HepG2 (cell line): ENCODE data around the gene MCMBP. TPM values are rescaled to one million over a fixed set of nuclear protein-coding genes. Genes with fewer than 3 reads are reported as not detected.

Source experiments
- ATAC-seq: fragments of 200-7000 bp; cut with Tn5 transposase; 3 replicates; pipeline ENCODE4 v1.9.1; 2020; ENCODE audit warnings: mild to moderate bottlenecking, moderate library complexity
- BruUV-seq: library from RNA; stranded (reverse); fragments of 400-500 nt; replicated peaks from 2 replicates; lab custom pipeline; 2021; lab: Mats Ljungman, UMichigan
- CTCF ChIA-PET: fragments of 300-600 bp; formaldehyde crosslinking; extraction: SDS; loops from one replicate; lab custom pipeline; 2021; ENCODE audit warnings: low total read pairs, inconsistent platforms, low intra/inter-chr PET ratio; lab: Yijun Ruan, JAX
- POLR2A ChIA-PET: fragments of 350-600 bp; sonication (Branson Sonifier 250); formaldehyde crosslinking; loops from one replicate; lab custom pipeline; 2020; ENCODE audit warnings: antibody characterized with exemption, inconsistent platforms; lab: Yijun Ruan, JAX
- DNase-seq: peaks from one replicate; pipeline ENCODE4 v3.0.0-alpha.2; 2015; ENCODE audit warnings: low spot score
- FAIRE-seq: peaks from 3 replicates; lab custom pipeline; 2011; peaks lifted over from hg19 to GRCh38; lab: Jason Lieb, UNC
- H2AFZ ChIP-seq: one replicate; pipeline ENCODE4 v1.6.1; 2011; ENCODE audit warnings: low read length, inconsistent platforms
- H3K27ac ChIP-seq: fragments of 300-600 bp; 3 replicates; pipeline ENCODE4 v1.8.0; 2011; ENCODE audit warnings: mixed run types, mild to moderate bottlenecking, mixed read lengths, low read length, inconsistent platforms; ENCODE audit not compliant: insufficient read depth; ENCODE audit errors: extremely low read length
- H3K27me3 ChIP-seq, 2 experiments: fragments of 200-600 bp in 1 of 2; 2 replicates in 1 of 2; 3 replicates in 1 of 2; pipeline versions ENCODE4 v1.6.0 to v1.8.0; 2011; ENCODE audit warnings: low read length in 2 of 2, mild to moderate bottlenecking in 2 of 2, moderate library complexity in 2 of 2, inconsistent platforms in 1 of 2; ENCODE audit not compliant: insufficient read depth in 2 of 2, control insufficient read depth in 1 of 2
- H3K36me3 ChIP-seq, 2 experiments: fragments of 200-600 bp in 1 of 2; replicated peaks in 1 of 2; 2 replicates in 1 of 2; 3 replicates in 1 of 2; pipeline versions ENCODE4 v1.5.1 to v1.8.0; 2011; ENCODE audit warnings: low read length in 2 of 2, inconsistent platforms in 1 of 2; ENCODE audit not compliant: insufficient read depth in 2 of 2, control insufficient read depth in 1 of 2
- H3K4me1 ChIP-seq: 2 replicates; pipeline ENCODE4 v1.5.1; 2012; ENCODE audit warnings: low read length, inconsistent platforms; ENCODE audit not compliant: insufficient read depth
- H3K4me2 ChIP-seq: 2 replicates; pipeline ENCODE4 v1.6.0; 2011; ENCODE audit warnings: low read depth, low read length, inconsistent platforms
- H3K4me3 ChIP-seq, 3 experiments: fragments of 200-600 bp in 1 of 3; sonication (generic), shearing (Covaris generic) in 1 of 3; replicated peaks in 1 of 3; 2 replicates each; pipeline ENCODE4 v1.5.1; 2011 to 2016; ENCODE audit warnings: low read length in 3 of 3, inconsistent platforms in 2 of 3, low read depth in 2 of 3, mild to moderate bottlenecking in 2 of 3, control low read depth in 1 of 3, mixed read lengths in 1 of 3; ENCODE audit not compliant: insufficient read depth in 1 of 3
- H3K79me2 ChIP-seq: one replicate; pipeline ENCODE4 v1.6.1; 2011; ENCODE audit warnings: low read length, inconsistent platforms; ENCODE audit not compliant: insufficient read depth
- H3K9ac ChIP-seq: 2 replicates; pipeline ENCODE4 v1.6.0; 2011; ENCODE audit warnings: mild to moderate bottlenecking, low read depth, low read length, inconsistent platforms; ENCODE audit not compliant: insufficient read depth
- H3K9me3 ChIP-seq: 2 replicates; pipeline ENCODE4 v1.5.1; 2012; ENCODE audit warnings: mild to moderate bottlenecking, low read length
- H4K20me1 ChIP-seq: 2 replicates; pipeline ENCODE4 v1.6.0; 2011; ENCODE audit warnings: inconsistent platforms, mild to moderate bottlenecking, low read length, moderate library complexity; ENCODE audit not compliant: insufficient read depth
- CREB3 ChIP-seq: sonication (generic); formaldehyde crosslinking; IDR thresholded peaks from 2 replicates; pipeline ENCODE4 v1.5.0; 2020; ENCODE audit warnings: missing genetic modification reagents
- FLYWCH1 ChIP-seq: sonication (generic); formaldehyde crosslinking; IDR thresholded peaks from 2 replicates; pipeline ENCODE4 v1.8.1; 2023; ENCODE audit warnings: mild to moderate bottlenecking, missing genetic modification reagents
- HNRNPLL ChIP-seq: fragments of 200-400 bp; formaldehyde crosslinking; IDR thresholded peaks from 2 replicates; pipeline ENCODE4 v1.6.1; 2017; ENCODE audit warnings: mild to moderate bottlenecking, low read depth, low read length; ENCODE audit not compliant: poor library complexity, severe bottlenecking
- KLF16 ChIP-seq, 2 experiments: sonication (generic) in 1 of 2; formaldehyde crosslinking in 1 of 2; IDR thresholded peaks; 2 replicates each; pipeline versions ENCODE4 v1.6.1 to v1.8.0; 2016 to 2023; ENCODE audit warnings: missing genetic modification reagents in 2 of 2, missing compliant biosample characterization in 1 of 2
- MTF2 ChIP-seq: sonication (generic); formaldehyde crosslinking; IDR thresholded peaks from 2 replicates; pipeline ENCODE4 v1.5.0; 2020; ENCODE audit warnings: missing genetic modification reagents, borderline replicate concordance
- MXD1 ChIP-seq: sonication (generic); formaldehyde crosslinking; IDR thresholded peaks from 2 replicates; pipeline ENCODE4 v1.4.0; 2020; ENCODE audit warnings: mild to moderate bottlenecking, missing genetic modification reagents
- NFYB ChIP-seq: sonication (generic); formaldehyde crosslinking; IDR thresholded peaks from 2 replicates; pipeline ENCODE4 v1.4.0; 2020; ENCODE audit warnings: missing genetic modification reagents
- PBX2 ChIP-seq: IDR thresholded peaks from 2 replicates; pipeline ENCODE4 v1.6.1; 2016; ENCODE audit warnings: control low read depth
- SP1 ChIP-seq, 2 experiments: fragments of 450-650 bp in 1 of 2; sonication (generic) in 1 of 2; formaldehyde crosslinking in 1 of 2; IDR thresholded peaks; 2 replicates each; pipeline versions ENCODE4 v1.4.0 to v1.6.1; 2016 to 2020; ENCODE audit warnings: missing genetic modification reagents in 1 of 2
- ZBTB7A ChIP-seq: sonication (generic); formaldehyde crosslinking; IDR thresholded peaks from 2 replicates; pipeline ENCODE4 v1.8.0; 2022; ENCODE audit warnings: mild to moderate bottlenecking, missing genetic modification reagents
- ZNF441 ChIP-seq: sonication (generic); formaldehyde crosslinking; IDR thresholded peaks from 2 replicates; pipeline ENCODE4 v1.7.0; 2021; ENCODE audit warnings: missing genetic modification reagents, borderline replicate concordance
- ZNF512B ChIP-seq: sonication (generic); formaldehyde crosslinking; IDR thresholded peaks from 2 replicates; pipeline ENCODE4 v1.5.1; 2020; ENCODE audit warnings: missing genetic modification reagents, mild to moderate bottlenecking, borderline replicate concordance
- ZNF556 ChIP-seq: sonication (generic); formaldehyde crosslinking; IDR thresholded peaks from 2 replicates; pipeline ENCODE4 v1.4.0; 2020; ENCODE audit warnings: mild to moderate bottlenecking, missing genetic modification reagents, borderline replicate concordance
- ZNF883 ChIP-seq: sonication (generic); formaldehyde crosslinking; IDR thresholded peaks from 2 replicates; pipeline ENCODE4 v1.5.1; 2020; ENCODE audit warnings: mild to moderate bottlenecking, missing genetic modification reagents; ENCODE audit errors: not compliant biosample characterization
- WGBS: methylation state at CpG from one replicate; pipeline ENCODE4 v1.1.6; 2017; ENCODE audit warnings: low lambda C conversion rate; 5-methylcytosine and 5-hydroxymethylcytosine counted together
- in situ Hi-C: cut with HindIII; loops from 2 replicates; pipeline ENCODE4 v1.10.0; 2017; ENCODE audit warnings: low pct_unique_long_range_greater_than_20kb; ENCODE audit not compliant: extremely low pct_ligation_motif_present
- intact Hi-C: fragments of 100-400 bp; cut with micrococcal nuclease; formaldehyde crosslinking; loops from one replicate; pipeline ENCODE4 v1.10.0; 2022; ENCODE audit not compliant: unreplicated experiment
- polyA plus RNA-seq, 8 experiments: library from polyadenylated mRNA; depleted of rRNA in 3 of 8; stranded (reverse) in 7 of 8; unstranded in 1 of 8; fragments of >200 nt; fragmentation: Illumina TruSeq in 4 of 8; extraction: Trizol in 4 of 8; gene quantifications; 2 replicates each; pipeline versions ENCODE4 v1.2.1 to v1.2.3, GENCODE V29; 2011 to 2016; ENCODE audit warnings: low read depth in 4 of 8, missing spikeins in 1 of 8, mixed read lengths in 1 of 8; ENCODE audit not compliant: insufficient read depth in 1 of 8
- total RNA-seq, 5 experiments: library from RNA; depleted of rRNA; stranded (reverse); fragments of >200 nt; fragmentation: Illumina TruSeq; extraction: Trizol; gene quantifications; 2 replicates each; pipeline ENCODE4 v1.2.3, GENCODE V29; 2016; ENCODE audit warnings: low read depth in 1 of 5

Gene MCMBP
- total and polyA plus RNA-seq, 2 of the 13 experiments (the other 11 are each of a cell fraction or from before 2014, with no cell fraction given), result 35.7 to 62.4 TPM

- peak in 1 of 2 experiments; percentile 74; a peak in 2 of 4 replicates for TF ChIP-seq KLF16 (CRISPR knock-in tag; IDR thresholded peaks at IDR 0.05)
- TF ChIP-seq SP1 (IDR thresholded peaks at IDR 0.05), result no peak
- peak; percentile 35; the same call in 1 of the 2 replicates for TF ChIP-seq SP1 (CRISPR knock-in tag; IDR thresholded peaks at IDR 0.05)
- peak; percentile 78 for TF ChIP-seq HNRNPLL
- 0 out of 2 replicates have a peak, but pooled peaks have one; percentile 5 for TF ChIP-seq MTF2 (CRISPR knock-in tag)
- no peak for TF ChIP-seq CREB3
- TF ChIP-seq ZNF441 (CRISPR knock-in tag), result peak; percentile 65; the same call in 1 of the 2 replicates
Observed at GRCh38 chr10:119872860-119873681, 428 bp upstream of the MCMBP start (continued).

- Histone ChIP-seq H3K27me3 (no peaks in the 10 kb centered on the region; a peak in 1 of 5 replicates), H3K9me3 (no peaks in the 10 kb centered on the region), H4K20me1 (peaks cover 9% of the 10 kb centered on the region; the same call in 1 of the 2 replicates), H3K4me1 (peaks cover 41% of the 10 kb centered on the region), H3K36me3 (no peaks in the 10 kb centered on the region), H3K4me2 (peak overlapping the region; percentile 89), H3K9ac (peak overlapping the region; percentile 92), H3K4me3 (peak overlapping the region; percentile 79 to 98 (median 85)), H3K79me2 (peaks cover 54% of the 10 kb centered on the region), H3K27ac (peak overlapping the region; percentile 88), H2AFZ (no peak overlapping the region)
- ChIA-PET CTCF (no interaction called here), POLR2A (interaction anchor here (1.3 to 4.0 kb wide), 8 partner anchors 9 to 221 kb away, joined by 4 to 79 read pairs (median 15); partner anchors contain the start of genes BAG3, INPP5F and SEC23IP)
- no peak for FAIRE-seq
- BruUV-seq, result no TSS peak
- peak; percentile 68 for ATAC-seq
- intact Hi-C loops, result loop anchor here (2.0 to 5.0 kb wide), 2 partner anchors 21 to 555 kb away; partner anchors contain the start of gene SEC23IP
- no peak for DNase-seq
- WGBS, result 0% methylated on average over 8 of the region's 56 CpGs
- in situ Hi-C loops, result no loop called here
- TF ChIP-seq ZBTB7A (CRISPR knock-in tag) (no peak), FLYWCH1 (CRISPR knock-in tag) (no peak), NFYB (CRISPR knock-in tag) (peak; percentile 54), PBX2 (CRISPR knock-in tag) (peak; percentile 74), ZNF883 (CRISPR knock-in tag) (no peak), MXD1 (CRISPR knock-in tag) (peak; percentile 40; the same call in 1 of the 2 replicates), ZNF512B (CRISPR knock-in tag) (no peak; the same call in 1 of the 2 replicates), ZNF556 (no peak)
Observed at GRCh38 chr10:119871881-119872609, 598 bp downstream of the MCMBP start.
